ENCODE data around the gene KRTAP6-1.

DNA sequence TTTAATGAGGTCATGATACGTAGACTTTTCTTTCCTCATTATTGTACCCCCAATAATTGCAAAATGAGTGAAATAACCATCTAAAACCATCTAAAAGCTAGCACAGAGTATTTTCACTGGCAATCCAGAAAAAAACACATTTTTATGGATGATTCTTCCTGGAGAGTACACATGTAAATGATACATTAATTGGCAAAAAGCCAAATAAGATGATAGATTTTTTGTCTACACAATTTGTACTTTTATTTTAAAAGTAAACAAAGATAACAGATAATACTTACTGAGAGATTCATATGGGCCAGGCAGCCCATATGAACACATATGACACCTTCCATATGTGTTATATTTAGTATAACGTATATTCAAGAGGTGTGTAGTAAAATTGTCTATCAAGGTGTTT lies 50.1 kb downstream of the KRTAP6-1 start:
- no peak for TF ChIP-seq CTCF (conservative IDR thresholded peaks at IDR 0.05; ENCODE audit: low read depth, low read length)
- TF ChIP-seq EZH2 (IDR thresholded peaks at IDR 0.05; ENCODE audit: low read length, unreplicated experiment) = no peak
- TF ChIP-seq EZH2phosphoT487 (IDR thresholded peaks at IDR 0.05; ENCODE audit: borderline replicate concordance, low read length) = no peak

All from PC-3 (cell line).